ENCODE data around the gene IDI1.
"Not testable (repeated sequence)": the region's sequence is repeated elsewhere in the genome, so short reads cannot be mapped to it uniquely, and the experiment has no call there.

IDI1 gene

GRCh38 chr10:1034758-1035157, 14.2 kb downstream of the IDI1 start:
- peak; percentile 89 for DNase-seq (ENCODE audit: low spot score)

GRCh38 chr10:1033601-1034000, 15.3 kb downstream of the IDI1 start:
- DNase-seq (ENCODE audit: low spot score), result no peak

DNA sequence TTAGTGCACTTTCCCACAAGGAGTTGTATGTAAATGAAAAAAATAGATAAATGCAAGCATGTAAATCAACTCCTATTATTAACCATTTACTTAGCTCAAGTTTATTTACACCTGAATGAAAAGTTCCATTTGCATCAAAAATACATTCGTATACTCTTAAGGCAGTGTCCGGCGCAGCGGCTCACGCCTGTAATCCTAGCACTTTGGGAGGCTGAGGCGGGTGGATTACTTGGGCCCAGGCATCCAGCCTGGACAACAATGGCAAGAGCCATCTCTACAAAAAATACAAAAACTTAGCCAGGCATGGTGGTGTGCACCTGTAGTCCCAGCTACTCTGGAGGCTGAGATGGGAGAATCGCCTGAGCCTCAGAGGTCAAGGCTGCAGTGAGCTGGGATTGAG, 19.1 kb downstream of the IDI1 start:
- no peak for DNase-seq (ENCODE audit: low spot score)

DNA sequence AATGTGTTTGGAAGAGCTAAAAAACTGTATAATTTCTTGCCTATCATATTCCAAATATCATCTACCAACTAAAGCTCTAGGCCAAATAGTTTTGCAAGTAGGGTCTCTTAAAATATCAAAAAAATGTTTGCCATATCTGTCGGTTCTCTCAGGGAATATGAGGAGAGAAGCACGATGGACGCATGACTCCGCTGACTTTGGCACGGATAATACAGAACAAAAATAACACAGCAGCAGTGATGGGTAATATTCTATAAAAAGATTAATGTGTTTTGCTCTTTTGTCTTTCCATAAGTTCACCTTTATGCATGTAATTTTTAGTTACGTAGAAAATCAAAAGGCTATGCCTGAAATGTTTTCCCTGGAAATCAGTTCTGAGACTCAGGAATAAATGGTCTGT, 22.3 kb downstream of the IDI1 start:
- DNase-seq (ENCODE audit: low spot score), result no peak

GRCh38 chr10:1025683-1026082, 23.2 kb downstream of the IDI1 start, which contains the start of gene IDI2:
Gene IDI2, minus strand, starts transcription at chr10:1025859. Its CDS starts 1,136 bp downstream, at chr10:1024723.
- no peak for DNase-seq (ENCODE audit: low spot score)

GRCh38 chr10:1024103-1024502, 24.8 kb downstream of the IDI1 start:
- no peak for DNase-seq (ENCODE audit: low spot score)

DNA sequence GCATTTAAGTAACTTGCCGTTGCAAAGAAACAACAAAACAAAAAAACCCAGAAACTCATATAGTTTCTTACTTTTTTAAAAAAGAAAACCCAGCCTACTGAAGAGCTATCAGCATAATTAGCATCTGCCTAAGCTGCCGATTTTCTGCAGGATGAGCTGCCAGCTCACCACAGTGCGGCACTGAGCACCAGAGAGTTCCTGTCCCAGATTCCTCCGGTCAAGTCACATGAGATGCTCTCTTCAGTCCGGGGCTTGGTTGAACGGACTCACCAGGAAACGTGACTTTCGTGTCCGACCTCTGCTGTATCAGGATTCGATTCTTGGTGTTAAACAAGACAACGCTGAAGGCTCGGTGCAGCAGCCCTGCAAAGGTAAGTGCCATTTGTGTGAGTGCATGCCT, 26.5 kb downstream of the IDI1 start:
- peak; percentile 76 for DNase-seq (ENCODE audit: low spot score)

DNA sequence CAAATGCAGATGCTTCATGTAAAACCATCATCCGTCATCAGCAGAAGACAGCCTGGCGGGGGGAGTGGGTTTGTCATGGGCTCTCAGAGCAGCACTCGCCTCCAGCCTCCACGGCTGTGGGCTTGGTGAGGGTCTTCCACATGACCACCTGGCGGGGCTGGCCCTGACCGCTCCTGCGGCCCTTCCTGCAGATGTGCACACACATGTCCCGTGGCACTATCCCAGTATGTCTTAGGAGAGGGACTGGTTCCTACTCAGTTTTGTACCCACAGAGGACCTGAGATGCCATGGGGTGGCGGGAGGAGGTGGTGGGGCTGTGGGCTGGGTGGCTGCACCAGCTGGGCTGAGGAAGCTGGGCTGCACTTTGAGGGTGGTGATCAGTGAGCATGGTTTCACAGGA, 28.0 kb downstream of the IDI1 start:
- no peak for DNase-seq (ENCODE audit: low spot score)

DNA sequence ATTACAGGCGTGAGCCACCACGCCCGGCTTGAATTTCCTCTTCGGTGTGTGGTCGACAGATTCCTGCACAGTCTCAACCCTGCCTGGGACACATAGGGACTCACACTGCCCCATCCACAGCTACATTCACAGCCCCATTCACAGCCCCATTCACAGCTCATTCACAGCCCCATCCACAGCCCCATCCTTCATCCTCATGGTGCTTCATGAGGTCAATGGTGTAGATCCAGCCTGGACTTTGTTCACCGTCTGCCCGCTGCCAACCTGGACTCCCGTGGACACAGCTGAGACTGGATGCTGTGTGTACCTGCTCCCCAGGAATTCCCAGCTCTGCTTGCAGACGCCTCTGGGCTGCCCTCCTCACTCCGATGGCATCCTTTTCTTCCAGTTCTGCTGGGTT, 28.5 kb downstream of the IDI1 start:
- no peak for DNase-seq (ENCODE audit: low spot score)

DNA sequence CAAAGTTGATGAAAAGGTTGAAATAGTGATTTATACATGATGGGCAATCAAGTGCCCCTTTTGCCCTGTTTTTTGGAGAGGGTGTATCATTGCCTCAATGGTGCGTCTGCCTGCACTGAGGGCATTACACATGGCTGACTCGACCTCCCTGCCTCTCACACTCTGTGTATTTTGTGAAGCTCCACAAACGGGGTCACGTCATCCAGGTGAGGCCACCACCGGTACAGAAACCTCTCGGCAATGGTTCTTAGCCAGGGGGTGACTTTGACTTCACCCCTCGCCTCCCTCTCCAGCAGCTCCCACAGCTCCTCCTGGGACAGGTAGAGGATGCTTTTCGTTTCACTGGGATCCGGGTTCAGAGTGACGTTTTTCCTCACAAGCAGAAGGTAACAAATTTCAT, 29.6 kb downstream of the IDI1 start:
- no peak for DNase-seq (ENCODE audit: low spot score)

- DNase-seq (ENCODE audit: low spot score), result no peak
These were observed 33.2 kb downstream of the IDI1 start for GRCh38 chr10:1015688-1016087.

DNA sequence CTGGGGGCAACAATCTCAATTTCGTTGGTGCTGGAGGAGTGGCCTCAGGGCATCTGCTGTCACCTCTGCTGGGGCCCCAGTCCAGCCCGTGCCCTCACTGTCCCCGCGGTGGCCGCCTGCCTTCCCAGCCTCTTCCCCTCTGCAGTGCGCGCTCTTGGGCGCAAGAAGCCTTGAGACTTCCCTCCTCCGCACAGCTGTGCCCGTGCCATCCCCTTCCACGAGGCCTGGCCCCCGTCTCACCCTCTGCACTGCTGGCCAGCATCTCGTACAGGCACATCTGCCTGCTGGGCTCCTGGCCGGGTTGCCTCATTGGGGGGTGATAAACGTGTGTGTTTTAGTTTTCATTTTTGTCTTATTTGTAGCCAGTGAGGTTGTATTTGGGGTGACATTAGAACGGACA, 37.2 kb downstream of the IDI1 start:
- DNase-seq (ENCODE audit: low spot score), result no peak

DNA sequence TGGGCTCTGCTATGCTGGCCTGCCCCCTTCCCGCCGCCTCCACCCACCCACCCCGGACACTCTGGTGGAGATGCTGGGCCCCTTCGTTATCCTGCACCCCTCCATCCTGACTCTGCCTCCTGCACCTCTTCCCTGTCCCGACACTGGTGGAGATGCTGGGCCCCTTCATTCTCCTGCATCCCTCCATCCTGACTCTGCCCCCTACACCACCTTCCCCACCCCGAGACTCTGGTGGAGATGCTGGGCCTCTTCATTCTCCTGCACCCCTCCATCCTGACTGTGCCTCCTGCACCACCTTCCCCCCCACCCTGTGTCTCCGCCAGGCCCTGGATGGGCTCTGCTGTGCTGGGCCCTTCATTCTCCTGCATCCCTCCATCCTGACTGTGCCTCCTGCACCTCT, 38.2 kb downstream of the IDI1 start:
- DNase-seq (ENCODE audit: low spot score), result no peak

- not testable (repeated sequence) for DNase-seq (ENCODE audit: low spot score)
These were observed 39.0 kb downstream of the IDI1 start for GRCh38 chr10:1009947-1010346.

- no peak for DNase-seq (ENCODE audit: low spot score)
These were observed 39.8 kb downstream of the IDI1 start for GRCh38 chr10:1009071-1009494.

- no peak for DNase-seq (ENCODE audit: low spot score)
These were observed 41.3 kb downstream of the IDI1 start for GRCh38 chr10:1007583-1007982.

- no peak for DNase-seq (ENCODE audit: low spot score)
These were observed 42.3 kb downstream of the IDI1 start for GRCh38 chr10:1006573-1006972.

DNA sequence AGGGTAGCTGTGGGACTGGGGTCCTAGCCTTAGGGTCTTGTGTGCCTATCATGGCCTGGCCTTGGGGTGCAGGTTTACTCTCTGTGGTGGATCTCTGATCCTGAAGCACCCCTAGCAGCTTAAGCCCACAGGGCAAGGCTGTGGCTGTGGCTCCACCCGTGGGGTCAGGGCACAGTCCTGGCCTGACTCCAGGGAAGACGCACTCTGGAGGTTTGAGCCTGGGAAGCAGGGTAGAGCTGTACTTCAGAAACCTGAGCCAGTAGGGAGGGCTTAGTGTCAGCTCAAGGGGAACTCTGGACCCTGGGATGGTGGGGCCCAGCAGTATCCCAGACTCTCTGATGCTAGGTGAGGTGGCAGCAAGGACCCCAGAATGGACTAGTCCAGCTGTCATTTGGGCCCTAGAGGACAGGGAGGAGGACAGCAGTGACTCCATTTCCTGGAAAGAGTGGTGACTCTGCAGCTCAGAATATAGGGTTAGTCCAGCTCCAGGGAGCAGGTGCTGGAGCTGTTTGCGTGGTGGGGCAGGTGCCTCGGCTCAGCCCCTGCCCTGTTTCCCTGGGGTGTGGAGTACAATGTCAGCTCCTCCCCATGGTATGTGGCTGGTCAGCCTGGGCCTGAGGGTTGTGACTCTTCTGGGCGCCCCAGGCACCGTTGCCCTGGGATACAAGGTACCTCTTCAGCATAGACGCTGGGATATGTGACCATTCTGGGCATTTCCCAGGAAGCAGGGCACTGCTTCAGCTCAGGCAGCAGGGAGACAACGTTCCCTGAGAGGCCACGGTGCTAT, 44.8 kb downstream of the IDI1 start:
- DNase-seq (ENCODE audit: low spot score), result no peak

DNA sequence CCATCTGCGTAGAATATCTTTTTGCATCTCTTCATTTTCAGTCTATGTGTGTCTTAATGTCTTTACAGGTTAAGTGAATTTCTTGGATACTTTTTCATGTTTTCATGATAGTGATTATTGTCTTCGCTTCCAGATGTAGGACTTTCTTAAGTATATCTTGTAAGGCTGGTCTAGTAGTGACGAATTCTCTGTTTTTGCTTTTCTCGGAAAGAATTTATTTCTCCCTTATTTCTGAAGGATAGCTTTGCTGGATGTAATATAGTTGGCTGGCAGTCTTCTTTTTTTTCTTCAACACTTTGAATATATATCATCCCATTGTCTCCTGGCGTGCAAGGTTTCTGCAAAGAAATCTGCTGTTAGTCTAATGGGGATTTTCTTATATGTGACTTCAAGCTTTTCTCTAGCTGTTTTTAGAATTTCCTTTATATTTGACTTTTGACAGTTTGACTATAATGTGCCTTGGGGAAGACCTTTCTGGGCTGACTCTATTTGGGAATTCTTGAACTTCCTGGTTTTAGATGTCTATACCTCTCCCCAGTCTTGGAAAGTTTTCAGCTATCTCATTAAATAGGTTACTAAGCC, 46.4 kb downstream of the IDI1 start:
- no peak for DNase-seq (ENCODE audit: low spot score)

- DNase-seq (ENCODE audit: low spot score), result no peak
These were observed 51.5 kb downstream of the IDI1 start for GRCh38 chr10:997266-998022.

DNA sequence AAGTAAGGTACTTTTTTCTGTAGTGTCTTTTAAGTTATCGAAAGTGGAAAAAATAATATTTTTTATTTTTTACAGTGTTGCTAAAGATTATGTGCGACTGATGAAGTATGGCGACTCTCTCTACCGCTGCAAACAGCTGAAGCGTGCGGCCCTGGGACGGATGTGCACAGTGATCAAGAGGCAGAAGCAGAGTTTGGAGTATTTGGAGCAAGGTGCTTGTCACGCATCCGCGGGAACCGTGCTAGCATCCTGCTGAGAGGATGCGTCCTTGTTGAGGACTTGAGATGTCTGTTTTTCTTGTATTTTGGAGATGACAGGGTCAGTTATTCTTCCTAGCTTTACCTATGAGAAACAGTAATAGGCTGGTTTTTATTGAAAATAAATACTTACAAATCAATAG, 52.9 kb downstream of the IDI1 start:
- DNase-seq (ENCODE audit: low spot score), result no peak

DNA sequence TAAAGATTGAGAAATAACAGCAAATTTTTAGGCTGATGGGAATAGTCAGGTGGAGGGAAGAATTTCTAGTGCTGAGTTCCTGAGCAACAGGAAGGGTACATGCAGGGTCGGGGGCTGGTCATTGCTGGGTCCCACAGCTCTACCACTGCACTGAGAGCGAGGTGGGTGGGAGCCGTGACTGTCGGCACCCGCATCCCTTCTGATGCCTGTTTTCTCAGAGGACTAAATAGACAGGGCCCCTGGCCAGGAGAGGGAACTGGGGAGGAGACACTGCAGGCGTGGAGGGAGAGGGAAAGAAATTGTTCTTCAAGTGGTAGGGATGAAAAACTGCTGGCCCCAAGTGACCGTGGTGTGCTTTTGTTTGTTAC, 53.4 kb downstream of the IDI1 start:
- no peak for DNase-seq (ENCODE audit: low spot score)
